Upper lobe of left lung (tissue), 4 donors: ENCODE measurements around the gene SPATA12.

Experiments used
- CTCF ChIP-seq, 6 experiments: fragments of 450-650 bp in 4 of 6; fragments of 200-600 bp in 2 of 6; sonication (generic) in 2 of 6; IDR thresholded peaks; one replicate each; pipeline ENCODE4 v1.5.1; 2016 to 2019; ENCODE audit warnings: antibody characterized with exemption in 6 of 6
- EP300 ChIP-seq, 4 donors: sonication (generic); formaldehyde crosslinking; IDR thresholded peaks; one replicate each; pipeline ENCODE4 v1.5.1; 2017; ENCODE audit warnings: antibody characterized with exemption in 4 of 4, control low read depth in 2 of 4
- POLR2A ChIP-seq, 4 donors: fragments of 450-650 bp; IDR thresholded peaks; one replicate each; pipeline ENCODE4 v1.5.1; 2016 to 2017; ENCODE audit warnings: antibody characterized with exemption in 4 of 4, mild to moderate bottlenecking in 2 of 4

- TF ChIP-seq CTCF (IDR thresholded peaks at IDR 0.05) (no peak), POLR2A (IDR thresholded peaks at IDR 0.05) (no peak), EP300 (IDR thresholded peaks at IDR 0.05) (no peak)
Measured at GRCh38 chr3:57086201-57086600, 25.7 kb downstream of the SPATA12 start.
